SU-DHL-6 (cell line): ENCODE measurements around the gene ZCCHC3.

Experiments used
- CTCF ChIP-seq: fragments of 200-600 bp; sonication (generic); IDR thresholded peaks from one replicate; pipeline ENCODE4 v1.5.1; 2017; ENCODE audit warnings: antibody characterized with exemption, mild to moderate bottlenecking, low read length, moderate library complexity; ENCODE audit not compliant: insufficient read depth, poor library complexity, severe bottlenecking
- EZH2phosphoT487 ChIP-seq: fragments of 200-600 bp; sonication (generic), shearing (Covaris generic); conservative IDR thresholded peaks from 2 replicates; pipeline ENCODE4 v1.6.1; 2018; ENCODE audit warnings: mild to moderate bottlenecking, antibody characterized with exemption, low read length, moderate library complexity, mixed read lengths

DNA sequence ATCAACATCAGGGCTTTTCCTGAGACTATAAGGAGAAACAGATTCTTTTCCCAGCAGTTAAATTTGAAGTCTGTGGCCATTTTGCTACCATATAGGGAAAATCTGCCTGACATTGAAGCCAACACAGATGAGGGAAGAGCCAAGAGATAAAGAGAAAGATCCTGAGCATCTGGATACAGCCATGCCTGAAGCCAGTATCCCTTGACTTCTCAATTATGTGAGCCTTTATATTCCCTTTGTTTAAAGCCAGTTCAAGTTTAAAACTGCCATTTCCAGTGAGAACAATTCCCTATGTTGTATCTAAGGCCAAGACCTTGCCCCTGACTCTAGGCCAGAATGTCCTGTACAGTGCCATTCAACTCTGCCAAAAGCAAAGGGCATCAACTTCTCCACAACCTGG lies 45.7 kb downstream of the ZCCHC3 start:
- no peak for TF ChIP-seq EZH2phosphoT487
- TF ChIP-seq CTCF: no peak
